Measurements from ENCODE around the gene DUSP8. TPM values are rescaled to one million over a fixed set of nuclear protein-coding genes. Genes with fewer than 3 reads are reported as not detected.

DUSP8 gene
- total RNA-seq, 1 experiment from 2014 or later: 10.2 TPM

GRCh38 chr11:1597331-1597993, 25.4 kb upstream of the DUSP8 start:
- Histone ChIP-seq H4K20me1 (ENCODE audit: insufficient read depth) (no peaks in the 10 kb centered on the region), H3K4me1 (ENCODE audit: control insufficient read depth in 1 of 2, insufficient read depth in 2 of 2, low read length in 2 of 2) (peaks cover 0 to 3% of the 10 kb centered on the region in 2 experiments; a peak in 1 of 4 replicates), H3K27me3 (ENCODE audit: insufficient read depth, low read length) (peaks cover 29% of the 10 kb centered on the region; the same call in 1 of the 2 replicates), H3K4me2 (ENCODE audit: low read length) (no peak overlapping the region), H3K4me3 (replicated peaks in 1 of 2; ENCODE audit: low read depth in 1 of 2, low read length in 2 of 2) (no peak overlapping the region), H3K9me3 (ENCODE audit: control insufficient read depth in 1 of 2, insufficient read depth in 1 of 2, low read depth in 1 of 2, low read length in 2 of 2) (no peaks in the 10 kb centered on the region), H2AFZ (ENCODE audit: low read depth, low read length, poor library complexity, severe bottlenecking) (no peak overlapping the region), H3K9ac (ENCODE audit: low read length) (no peak overlapping the region), H3K36me3 (ENCODE audit: control insufficient read depth in 1 of 2, insufficient read depth in 2 of 2, low read length in 2 of 2) (no peaks in the 10 kb centered on the region), H3K79me2 (ENCODE audit: insufficient read depth, low read length) (no peaks in the 10 kb centered on the region), H3K27ac (ENCODE audit: low read depth, low read length) (no peak overlapping the region), H3K9me2 (ENCODE audit: insufficient read depth) (no peaks in the 10 kb centered on the region)
- ChIA-PET CTCF (no interaction called here), RAD21 (ENCODE audit: low non-redundant PET in 1 of 2, low total read pairs in 2 of 2, uncharacterized antibody in 2 of 2, unreplicated experiment in 2 of 2) (no interaction called here), POLR2A (no interaction called here)
- intact Hi-C loops (cut with micrococcal nuclease): no loop called here
- DNase-seq (ENCODE audit: low read depth, low spot score): no peak
- BruUV-seq (replicated peaks): no TSS peak
- no peak for ATAC-seq
- no peak for TF ChIP-seq POLR2AphosphoS5 (IDR thresholded peaks at IDR 0.05; ENCODE audit: low read depth, low read length)
- TF ChIP-seq CEBPB (IDR thresholded peaks at IDR 0.05; ENCODE audit: low read depth): no peak
- TF ChIP-seq ZFX (IDR thresholded peaks at IDR 0.05): no peak
- TF ChIP-seq, protein P1, sequence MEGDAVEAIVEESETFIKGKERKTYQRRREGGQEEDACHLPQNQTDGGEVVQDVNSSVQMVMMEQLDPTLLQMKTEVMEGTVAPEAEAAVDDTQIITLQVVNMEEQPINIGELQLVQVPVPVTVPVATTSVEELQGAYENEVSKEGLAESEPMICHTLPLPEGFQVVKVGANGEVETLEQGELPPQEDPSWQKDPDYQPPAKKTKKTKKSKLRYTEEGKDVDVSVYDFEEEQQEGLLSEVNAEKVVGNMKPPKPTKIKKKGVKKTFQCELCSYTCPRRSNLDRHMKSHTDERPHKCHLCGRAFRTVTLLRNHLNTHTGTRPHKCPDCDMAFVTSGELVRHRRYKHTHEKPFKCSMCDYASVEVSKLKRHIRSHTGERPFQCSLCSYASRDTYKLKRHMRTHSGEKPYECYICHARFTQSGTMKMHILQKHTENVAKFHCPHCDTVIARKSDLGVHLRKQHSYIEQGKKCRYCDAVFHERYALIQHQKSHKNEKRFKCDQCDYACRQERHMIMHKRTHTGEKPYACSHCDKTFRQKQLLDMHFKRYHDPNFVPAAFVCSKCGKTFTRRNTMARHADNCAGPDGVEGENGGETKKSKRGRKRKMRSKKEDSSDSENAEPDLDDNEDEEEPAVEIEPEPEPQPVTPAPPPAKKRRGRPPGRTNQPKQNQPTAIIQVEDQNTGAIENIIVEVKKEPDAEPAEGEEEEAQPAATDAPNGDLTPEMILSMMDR (IDR thresholded peaks at IDR 0.05 in 2 of 3, conservative IDR thresholded peaks at IDR 0.05 in 1 of 3; ENCODE audit: borderline replicate concordance in 1 of 3, insufficient read depth in 1 of 3, low read depth in 2 of 3, low read length in 2 of 3): no peak
- no peak for TF ChIP-seq ZBTB33 (IDR thresholded peaks at IDR 0.05; ENCODE audit: extremely low read depth, insufficient replicate concordance, low read length)
- TF ChIP-seq SIN3A (IDR thresholded peaks at IDR 0.05; ENCODE audit: low read depth): no peak
- TF ChIP-seq ZNF274 (IDR thresholded peaks at IDR 0.05; ENCODE audit: low read depth, low read length): no peak
- no peak for TF ChIP-seq JUND (IDR thresholded peaks at IDR 0.05)
- no peak for TF ChIP-seq SP1 (IDR thresholded peaks at IDR 0.05; ENCODE audit: low read depth)
- no peak for TF ChIP-seq REST (IDR thresholded peaks at IDR 0.05; ENCODE audit: low read depth)
- TF ChIP-seq POLR2A (IDR thresholded peaks at IDR 0.05; ENCODE audit: borderline replicate concordance, extremely low read depth, insufficient read depth, insufficient read length): no peak
- no peak for TF ChIP-seq EZH2phosphoT487 (IDR thresholded peaks at IDR 0.05; ENCODE audit: borderline replicate concordance)
- TF ChIP-seq, protein P2, sequence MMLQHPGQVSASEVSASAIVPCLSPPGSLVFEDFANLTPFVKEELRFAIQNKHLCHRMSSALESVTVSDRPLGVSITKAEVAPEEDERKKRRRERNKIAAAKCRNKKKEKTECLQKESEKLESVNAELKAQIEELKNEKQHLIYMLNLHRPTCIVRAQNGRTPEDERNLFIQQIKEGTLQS (IDR thresholded peaks at IDR 0.05): no peak
- no peak for TF ChIP-seq EGR1 (IDR thresholded peaks at IDR 0.05; ENCODE audit: low read depth)
- TF ChIP-seq YY1 (IDR thresholded peaks at IDR 0.05; ENCODE audit: extremely low read depth, insufficient replicate concordance, low read depth, low read length): no peak
- TF ChIP-seq TCF7L2 (IDR thresholded peaks at IDR 0.05; ENCODE audit: borderline replicate concordance, extremely low read depth, insufficient read depth, insufficient read length): no peak
- no peak for TF ChIP-seq FOSL1 (IDR thresholded peaks at IDR 0.05; ENCODE audit: low read depth)

All from HCT116 (cell line).